Placental epithelial cell (primary cell): ENCODE measurements around the gene ALDH18A1. TPM values are rescaled to one million over a fixed set of nuclear protein-coding genes. Genes with fewer than 3 reads are reported as not detected.

Experiments
- total RNA-seq: library from RNA; depleted of rRNA; stranded (reverse); fragments of >200 nt; gene quantifications from 2 replicates; pipeline ENCODE4 v1.2.3, GENCODE V29; 2012

ALDH18A1 gene
- 98.2 and 116 TPM in 2 replicates for total RNA-seq

DNA sequence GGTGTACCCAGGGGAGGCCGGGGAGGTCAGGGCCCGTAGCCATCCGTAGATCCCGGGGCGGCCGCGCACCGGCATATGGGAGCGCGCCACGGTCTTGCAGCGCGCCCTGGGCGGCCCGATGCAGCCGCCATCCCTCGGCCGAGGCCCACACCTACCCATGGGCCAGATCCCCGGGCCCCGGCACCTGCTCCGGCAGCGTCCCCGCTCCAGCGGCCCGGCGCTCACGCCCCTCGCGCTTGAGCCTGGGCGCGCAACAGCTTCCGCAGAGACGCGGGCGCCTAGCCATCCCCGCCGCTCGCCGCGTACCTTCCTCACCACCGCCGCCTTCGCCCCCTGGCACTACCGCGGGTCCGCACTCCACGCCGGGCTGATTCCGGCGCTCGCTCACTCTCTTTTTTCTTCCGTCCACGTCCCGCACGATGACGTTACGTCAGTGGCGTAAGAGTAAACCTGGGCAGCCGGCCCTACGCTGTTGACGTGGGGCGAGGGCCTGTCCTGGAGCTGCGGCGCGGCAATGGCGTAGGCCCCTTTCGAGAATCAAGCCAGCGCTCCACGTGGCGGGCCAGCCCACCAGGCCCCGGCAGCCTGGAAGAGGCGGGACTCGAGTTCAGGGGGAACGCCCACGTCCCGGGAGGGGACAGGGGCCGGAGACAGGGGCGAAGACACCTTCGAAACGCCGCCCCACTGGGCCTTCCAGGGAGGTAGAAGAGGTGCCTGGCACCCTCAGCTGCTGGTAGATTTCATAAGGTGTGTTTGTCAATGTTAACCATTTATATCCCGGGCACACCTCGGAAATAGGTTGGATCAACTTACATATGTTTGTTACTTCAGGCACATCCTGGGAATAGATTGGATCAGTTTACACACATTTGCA lies at the start of gene ALDH18A1:
TSS of gene ALDH18A1 (minus strand) at position 421 of the 874 bp plus-strand sequence. CDS start 3,334 bp downstream, outside the sequence.

DNA sequence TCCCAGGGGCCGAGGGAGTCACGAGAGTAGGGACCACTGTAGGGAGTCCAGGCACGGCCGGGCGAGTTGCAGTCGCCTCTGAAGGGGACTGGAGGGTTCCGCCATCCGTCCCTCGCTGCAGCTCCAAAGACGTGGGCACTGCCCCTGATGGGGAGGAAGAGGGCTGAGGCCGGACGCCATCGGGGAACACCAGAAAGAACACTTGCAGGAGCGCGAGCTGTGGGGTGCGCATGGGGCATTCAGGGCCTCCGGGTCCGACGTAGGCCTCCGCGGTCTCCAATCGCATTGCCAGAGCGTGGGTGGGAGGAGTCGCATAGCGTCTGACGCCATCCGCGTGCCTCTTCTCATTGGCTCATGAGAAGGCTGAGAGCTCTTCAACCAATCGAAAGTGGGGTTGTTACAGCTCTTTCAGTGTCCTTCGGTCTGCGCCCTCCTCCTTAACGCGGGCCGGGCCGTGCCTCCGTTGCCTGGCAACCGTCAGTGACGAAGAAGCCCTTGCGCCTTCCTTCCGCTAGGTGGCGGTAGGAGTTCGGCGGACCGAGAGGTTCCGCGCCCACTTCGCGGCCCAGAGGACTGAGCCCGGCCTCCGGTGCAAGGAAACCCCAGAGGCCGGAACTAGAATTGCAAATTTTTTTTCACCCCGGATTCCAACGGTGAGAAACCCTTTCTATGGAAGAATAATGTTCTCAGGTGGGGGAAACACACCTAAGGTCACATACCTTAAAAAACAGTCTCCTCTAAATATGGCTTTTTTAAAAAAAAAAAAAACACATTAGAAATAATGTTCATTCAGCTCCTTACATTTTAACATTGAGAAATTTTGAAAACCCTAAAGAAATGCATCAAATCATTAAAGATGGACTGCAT lies 37.4 kb upstream of the ALDH18A1 start, which contains the start of gene TCTN3:
TSS of gene TCTN3 (minus strand) at position 260 of the 867 bp plus-strand sequence. CDS start at position 232, 28 bp downstream.

DNA sequence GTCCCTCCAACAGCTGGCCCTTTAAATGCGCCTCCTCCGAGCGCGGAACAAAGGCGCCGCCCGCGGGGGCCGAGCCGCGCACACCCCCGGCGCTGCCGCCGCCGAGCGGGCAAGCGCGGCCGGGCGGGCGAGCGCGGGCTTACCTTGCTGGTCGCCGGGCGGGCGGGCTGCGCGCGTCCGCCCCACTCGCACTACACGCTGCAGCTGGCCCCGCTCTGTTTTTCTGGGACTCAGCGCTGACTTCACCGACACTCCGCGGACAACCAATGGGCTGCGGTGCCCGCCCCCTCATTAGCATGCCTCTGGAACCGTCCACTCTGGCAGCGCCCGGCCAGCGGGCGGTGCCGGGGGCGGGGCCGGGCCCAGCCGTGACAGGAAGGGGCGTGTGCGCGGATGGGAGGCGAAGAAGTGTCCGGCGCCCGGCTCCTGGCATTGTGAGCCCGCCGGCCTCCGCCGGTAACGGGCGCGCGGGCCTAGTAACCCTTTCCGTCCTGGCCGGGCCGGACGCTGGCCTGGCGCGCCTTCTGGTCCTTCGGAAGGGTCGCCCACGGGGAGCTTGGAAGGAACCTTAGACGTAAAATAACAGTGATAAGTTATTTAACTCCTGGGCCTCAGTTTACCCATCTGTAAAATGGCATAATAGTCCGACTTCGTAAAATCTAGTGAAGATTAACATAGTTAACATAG lies 95.2 kb downstream of the ALDH18A1 start, which contains the start of gene SORBS1:
TSS of gene SORBS1 (minus strand) at position 195 of the 687 bp plus-strand sequence. CDS start 120,236 bp downstream, outside the sequence.

Other genes with a start within 250 kb of the ALDH18A1 start
- 0.43 and 1.6 TPM in 2 replicates for gene SORBS1, start 95.3 kb downstream of the ALDH18A1 start, total RNA-seq
- gene TCTN3, start 37.2 kb upstream of the ALDH18A1 start, total RNA-seq: 32.6 and 51.1 TPM in 2 replicates
- 0.11 TPM in 1 of 2 replicates, not detected in the other for gene ENTPD1, start 99.5 kb upstream of the ALDH18A1 start, total RNA-seq